Activated T-helper 17 cell treated with anti-CD3 and anti-CD28 coated beads, Interleukin-2, amount 50 U/mL, for 72 hours (primary cell): Measurements from ENCODE around the gene SERTAD1. TPM values are rescaled to one million over a fixed set of nuclear protein-coding genes. Genes with fewer than 3 reads are reported as not detected.

Experiments
- ATAC-seq: fragments of 150-1000 bp; cut with Tn5 transposase; replicated peaks from 2 replicates; pipeline ENCODE4 v1.10.0; 2021; ENCODE audit warnings: mild to moderate bottlenecking, moderate library complexity
- H3K27ac Mint-ChIP-seq: one replicate; pipeline ENCODE4 v1.8.0; 2022; ENCODE audit warnings: mixed read lengths
- H3K27me3 Mint-ChIP-seq: one replicate; pipeline ENCODE4 v1.8.0; 2022; ENCODE audit warnings: mixed read lengths
- H3K36me3 Mint-ChIP-seq: one replicate; pipeline ENCODE4 v1.8.0; 2022; ENCODE audit warnings: low read depth, mild to moderate bottlenecking, mixed read lengths
- H3K4me1 Mint-ChIP-seq: one replicate; pipeline ENCODE4 v1.8.0; 2022; ENCODE audit warnings: mixed read lengths
- H3K4me3 Mint-ChIP-seq: one replicate; pipeline ENCODE4 v1.8.0; 2022; ENCODE audit warnings: mild to moderate bottlenecking, mixed read lengths
- H3K9me3 Mint-ChIP-seq: one replicate; pipeline ENCODE4 v1.8.0; 2022; ENCODE audit warnings: mixed read lengths
- total RNA-seq, 2 donors: library from RNA; stranded (reverse); gene quantifications; one replicate each; pipeline ENCODE4 v1.2.3, GENCODE V29; 2022

SERTAD1 gene
- total RNA-seq, 2 donors from 2014 or later = 14.3 to 34.4 TPM

GRCh38 chr19:40390084-40390742 is 35.6 kb downstream of the SERTAD1 start, which contains the start of gene HIPK4:
Gene HIPK4 (minus strand): TSS chr19:40390181. CDS start chr19:40389902, 279 bp downstream.
- no peaks in the 10 kb centered on the region for H3K27me3 Mint-ChIP-seq
- H3K4me1 Mint-ChIP-seq = peaks cover 4% of the 10 kb centered on the region
- H3K9me3 Mint-ChIP-seq = no peaks in the 10 kb centered on the region
- H3K36me3 Mint-ChIP-seq = no peaks in the 10 kb centered on the region
- ATAC-seq = no peak
- no peak within 1 kb of the TSS for H3K4me3 Mint-ChIP-seq
- peak within 1 kb of the TSS; percentile 56 for H3K27ac Mint-ChIP-seq

- H3K36me3 Mint-ChIP-seq = no peaks in the 10 kb centered on the region
- no peaks in the 10 kb centered on the region for H3K9me3 Mint-ChIP-seq
- no peak overlapping the region for H3K27ac Mint-ChIP-seq
- H3K4me3 Mint-ChIP-seq = no peak overlapping the region
- ATAC-seq = no peak
- peaks cover 4% of the 10 kb centered on the region for H3K4me1 Mint-ChIP-seq
- no peaks in the 10 kb centered on the region for H3K27me3 Mint-ChIP-seq
Observed at GRCh38 chr19:40389404-40390083, 36.2 kb downstream of the SERTAD1 start.

- H3K4me1 Mint-ChIP-seq = peaks cover 4% of the 10 kb centered on the region
- H3K9me3 Mint-ChIP-seq = no peaks in the 10 kb centered on the region
- ATAC-seq = no peak
- H3K36me3 Mint-ChIP-seq = no peaks in the 10 kb centered on the region
- H3K27ac Mint-ChIP-seq = no peak overlapping the region
- no peak overlapping the region for H3K4me3 Mint-ChIP-seq
- H3K27me3 Mint-ChIP-seq = no peaks in the 10 kb centered on the region
Observed at GRCh38 chr19:40388481-40388880, 37.3 kb downstream of the SERTAD1 start.

- H3K4me3 Mint-ChIP-seq = no peak overlapping the region
- no peaks in the 10 kb centered on the region for H3K4me1 Mint-ChIP-seq
- ATAC-seq = no peak
Observed at GRCh38 chr19:40387155-40387554, 38.6 kb downstream of the SERTAD1 start.

GRCh38 chr19:40383668-40384248 is 42.0 kb downstream of the SERTAD1 start:
- no peaks in the 10 kb centered on the region for H3K4me1 Mint-ChIP-seq
- H3K36me3 Mint-ChIP-seq = no peaks in the 10 kb centered on the region
- no peaks in the 10 kb centered on the region for H3K27me3 Mint-ChIP-seq
- no peak overlapping the region for H3K27ac Mint-ChIP-seq
- no peaks in the 10 kb centered on the region for H3K9me3 Mint-ChIP-seq
- ATAC-seq = no peak
- H3K4me3 Mint-ChIP-seq = no peak overlapping the region

More at GRCh38 chr19:40387155-40387554, 38.6 kb downstream of the SERTAD1 start:
- Mint-ChIP-seq H3K27ac (no peak overlapping the region), H3K27me3 (no peaks in the 10 kb centered on the region), H3K9me3 (no peaks in the 10 kb centered on the region), H3K36me3 (no peaks in the 10 kb centered on the region)

- H3K36me3 Mint-ChIP-seq = no peaks in the 10 kb centered on the region
- H3K4me1 Mint-ChIP-seq = no peaks in the 10 kb centered on the region
- no peak overlapping the region for H3K4me3 Mint-ChIP-seq
- no peaks in the 10 kb centered on the region for H3K9me3 Mint-ChIP-seq
- ATAC-seq = no peak
- no peaks in the 10 kb centered on the region for H3K27me3 Mint-ChIP-seq
- no peak overlapping the region for H3K27ac Mint-ChIP-seq
Observed at GRCh38 chr19:40381321-40381720, 44.5 kb downstream of the SERTAD1 start.

GRCh38 chr19:40380199-40381037 is 45.4 kb downstream of the SERTAD1 start:
- H3K4me3 Mint-ChIP-seq = no peak overlapping the region
- no peaks in the 10 kb centered on the region for H3K9me3 Mint-ChIP-seq
- ATAC-seq = no peak

GRCh38 chr19:40379446-40380198 is 46.2 kb downstream of the SERTAD1 start:
- no peak overlapping the region for H3K27ac Mint-ChIP-seq

More at GRCh38 chr19:40380199-40381037, 45.4 kb downstream of the SERTAD1 start:
- Mint-ChIP-seq H3K27me3 (no peaks in the 10 kb centered on the region), H3K4me1 (no peaks in the 10 kb centered on the region), H3K27ac (no peak overlapping the region), H3K36me3 (peaks cover 3% of the 10 kb centered on the region)

GRCh38 chr19:40378509-40378908 is 47.3 kb downstream of the SERTAD1 start:
- Mint-ChIP-seq H3K4me1 (peaks cover 7% of the 10 kb centered on the region), H3K4me3 (no peak overlapping the region), H3K9me3 (no peaks in the 10 kb centered on the region), H3K27me3 (no peaks in the 10 kb centered on the region), H3K36me3 (peaks cover 14% of the 10 kb centered on the region), H3K27ac (no peak overlapping the region)
- no peak for ATAC-seq

More at GRCh38 chr19:40379446-40380198, 46.2 kb downstream of the SERTAD1 start:
- Mint-ChIP-seq H3K4me1 (peaks cover 4% of the 10 kb centered on the region), H3K4me3 (no peak overlapping the region), H3K27me3 (no peaks in the 10 kb centered on the region), H3K36me3 (peaks cover 11% of the 10 kb centered on the region), H3K9me3 (no peaks in the 10 kb centered on the region)
- no peak for ATAC-seq

- Mint-ChIP-seq H3K9me3 (no peaks in the 10 kb centered on the region), H3K27ac (no peak overlapping the region), H3K4me3 (no peak overlapping the region), H3K27me3 (no peaks in the 10 kb centered on the region), H3K4me1 (peaks cover 7% of the 10 kb centered on the region), H3K36me3 (peaks cover 18% of the 10 kb centered on the region)
- no peak for ATAC-seq
Observed at GRCh38 chr19:40377876-40378385, 47.9 kb downstream of the SERTAD1 start.

- H3K4me3 Mint-ChIP-seq = no peak overlapping the region
- H3K27me3 Mint-ChIP-seq = no peaks in the 10 kb centered on the region
- ATAC-seq = no peak
- H3K36me3 Mint-ChIP-seq = peaks cover 19% of the 10 kb centered on the region
- H3K4me1 Mint-ChIP-seq = peaks cover 7% of the 10 kb centered on the region
- H3K27ac Mint-ChIP-seq = no peak overlapping the region
- no peaks in the 10 kb centered on the region for H3K9me3 Mint-ChIP-seq
Observed at GRCh38 chr19:40376286-40376862, 49.4 kb downstream of the SERTAD1 start.

- Mint-ChIP-seq H3K36me3 (peaks cover 24% of the 10 kb centered on the region), H3K4me1 (peaks cover 7% of the 10 kb centered on the region), H3K9me3 (no peaks in the 10 kb centered on the region), H3K27ac (peak overlapping the region; percentile 80), H3K27me3 (no peaks in the 10 kb centered on the region), H3K4me3 (no peak overlapping the region)
- no peak for ATAC-seq
Observed at GRCh38 chr19:40374084-40374483, 51.7 kb downstream of the SERTAD1 start.

- Mint-ChIP-seq H3K4me3 (no peak overlapping the region), H3K4me1 (peaks cover 7% of the 10 kb centered on the region), H3K36me3 (peaks cover 32% of the 10 kb centered on the region), H3K27ac (no peak overlapping the region), H3K9me3 (no peaks in the 10 kb centered on the region), H3K27me3 (no peaks in the 10 kb centered on the region)
- ATAC-seq = no peak
Observed at GRCh38 chr19:40371802-40372122, 54.0 kb downstream of the SERTAD1 start.
